GM19043 (cell line): ENCODE results near the gene KLF13.
A peak's percentile ranks its signal among the peaks of the same experiment; 100 is the strongest.
"Not testable (repeated sequence)": the region's sequence is repeated elsewhere in the genome, so short reads cannot be mapped to it uniquely, and the experiment has no call there.

ENCODE experiments used
- ATAC-seq: cut with Tn5 transposase; IDR thresholded peaks from one replicate; pipeline ENCODE4 v1.9.1; 2021; ENCODE audit warnings: low read depth; ENCODE audit not compliant: unreplicated experiment

KLF13 gene

DNA sequence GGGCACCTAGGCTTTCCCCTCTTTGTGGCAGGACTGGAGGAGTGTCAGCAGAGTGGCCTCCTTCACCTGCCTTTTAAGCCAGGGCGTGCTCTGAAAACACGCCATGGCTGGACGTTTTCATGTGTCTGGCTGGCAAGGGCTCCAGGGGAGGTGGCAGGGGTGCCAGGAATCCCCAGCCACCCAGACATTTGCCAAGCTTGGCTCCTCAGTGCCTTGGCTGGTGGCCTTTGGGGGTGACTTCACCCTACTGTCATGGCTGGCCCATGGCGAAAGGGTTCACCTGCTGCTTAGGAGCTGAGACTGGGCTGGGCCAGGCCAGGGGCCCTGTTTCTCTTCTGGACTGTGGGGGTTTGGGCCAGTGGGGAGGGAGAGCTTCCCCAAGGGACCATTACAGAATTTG, 17.6 kb downstream of the KLF13 start:
- no peak for ATAC-seq

DNA sequence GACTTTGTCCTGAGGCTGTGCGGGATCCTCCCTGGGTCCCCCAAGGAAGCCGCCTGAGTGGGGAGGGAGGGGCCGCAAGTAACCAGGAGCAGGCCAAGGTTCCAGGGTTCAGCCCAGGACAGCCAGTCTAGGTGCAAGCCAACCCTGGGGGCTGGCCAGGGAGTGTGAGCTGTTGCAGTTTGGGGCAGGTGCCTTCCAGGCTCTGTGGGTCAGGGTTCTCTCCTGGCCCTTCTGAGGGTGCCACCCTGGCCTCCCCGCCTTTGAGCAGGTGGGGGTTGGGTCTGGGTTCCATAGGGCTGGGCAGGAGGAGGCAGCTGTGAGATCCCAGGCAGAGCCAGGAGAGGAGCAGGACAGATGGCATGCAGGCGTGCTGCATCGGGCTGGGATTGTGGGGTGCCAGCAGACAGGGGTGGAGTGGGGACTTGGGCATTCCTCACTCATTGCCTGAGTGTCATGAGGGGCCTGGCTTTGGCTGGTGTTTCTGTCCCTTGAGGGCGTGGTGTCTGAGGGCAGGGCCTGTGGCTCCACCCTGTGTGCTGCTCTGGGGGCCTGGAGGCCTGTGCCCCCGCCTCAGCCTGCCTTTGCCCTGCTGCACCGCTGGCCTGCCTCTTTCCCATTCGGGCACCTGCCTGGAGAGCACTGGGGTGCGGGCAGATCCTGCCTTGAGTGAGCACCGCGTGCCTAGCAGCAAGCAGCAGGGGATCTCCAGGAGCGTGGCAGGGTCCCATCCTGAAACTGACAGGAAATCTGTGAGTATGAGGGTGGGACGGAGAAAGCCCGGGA, 18.4 kb downstream of the KLF13 start:
- ATAC-seq, result no peak

GRCh38 chr15:31345606-31346366, 19.2 kb downstream of the KLF13 start:
- peak; percentile 25 for ATAC-seq

GRCh38 chr15:31346367-31347066, 19.9 kb downstream of the KLF13 start:
- peak; percentile 45 for ATAC-seq

DNA sequence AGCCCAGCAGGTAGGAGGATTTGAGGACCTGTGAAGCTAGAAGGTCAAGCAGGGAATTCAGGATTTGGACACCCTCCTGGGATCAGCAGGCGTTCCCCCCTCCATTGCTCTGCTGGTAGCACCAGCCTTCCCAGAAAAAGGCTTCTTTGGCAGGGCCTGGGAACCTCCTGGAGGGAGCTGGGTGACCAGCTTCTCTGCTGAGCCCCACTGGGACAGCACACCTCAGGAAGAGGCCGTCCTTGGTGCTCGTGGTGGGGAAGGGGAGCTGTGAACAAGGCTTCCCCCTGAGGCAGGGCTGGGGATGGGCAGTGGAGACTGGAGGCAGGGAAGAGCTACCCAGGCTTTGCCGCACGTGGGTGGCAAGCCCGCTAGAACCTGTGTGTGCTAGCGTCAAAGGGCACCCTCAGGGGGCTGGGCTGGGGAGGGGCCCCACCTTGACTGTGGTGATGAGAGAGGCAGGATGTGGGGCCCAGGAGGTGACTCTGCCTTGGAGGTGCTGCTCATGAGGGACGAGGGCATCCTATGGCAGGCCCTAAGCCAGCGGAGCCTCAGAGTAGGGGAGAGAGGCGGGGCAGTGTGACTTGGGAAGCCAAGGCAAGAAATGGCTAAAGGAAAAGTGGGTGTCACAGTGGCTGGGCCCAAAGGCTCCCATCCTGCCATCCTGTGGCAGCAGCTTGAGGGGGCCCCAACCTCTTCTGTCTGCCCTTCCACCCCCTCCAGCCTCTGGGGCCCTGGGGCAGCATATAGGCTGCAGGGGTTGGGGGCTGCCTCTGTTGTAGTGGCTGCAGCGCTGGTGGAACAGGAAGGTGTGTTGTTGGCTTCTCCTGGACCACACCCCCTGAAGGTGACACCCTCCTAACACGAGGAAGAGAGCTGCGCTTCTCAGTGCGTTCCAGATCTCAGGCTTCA, 20.7 kb downstream of the KLF13 start:
- no peak for ATAC-seq

DNA sequence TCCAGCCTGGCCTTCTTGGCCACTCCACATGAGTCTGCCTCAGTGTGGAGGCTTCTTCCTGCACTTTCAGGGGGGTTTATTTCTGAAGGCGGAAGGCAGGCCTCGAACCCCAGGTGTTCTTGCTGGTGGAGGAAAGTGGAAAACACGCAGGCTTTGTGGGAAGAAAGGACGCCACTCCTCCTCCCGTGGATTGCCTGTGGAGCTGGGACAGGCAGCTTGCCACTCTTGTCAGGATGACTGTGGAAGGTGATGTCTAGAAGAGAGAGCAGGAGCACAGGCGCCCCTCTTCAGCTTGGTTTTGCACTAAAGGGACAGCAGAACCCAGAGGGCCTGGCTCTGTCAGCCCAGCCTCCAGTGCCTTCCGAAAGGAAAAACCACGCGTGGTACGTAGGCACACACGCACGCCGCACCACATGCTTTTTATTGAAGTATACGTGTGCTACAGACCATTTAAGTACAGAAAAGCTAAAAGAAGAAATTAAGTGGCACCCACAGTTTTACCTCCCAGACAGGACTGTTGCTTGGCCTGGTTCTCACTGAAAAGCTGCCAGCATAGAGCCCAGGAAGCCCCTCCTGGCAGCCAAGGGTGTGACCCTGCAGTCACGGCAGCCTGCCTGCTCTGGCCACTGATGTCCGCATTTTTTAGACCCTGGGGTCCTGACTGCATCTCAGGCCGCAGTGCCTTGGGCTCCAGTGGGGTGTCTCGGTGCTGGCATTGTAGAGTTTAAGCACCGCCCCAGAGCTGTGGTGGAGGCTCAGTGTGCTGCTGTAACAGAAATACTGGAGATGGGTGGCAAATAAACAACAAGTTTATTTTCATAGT, 21.6 kb downstream of the KLF13 start:
- ATAC-seq, result no peak

DNA sequence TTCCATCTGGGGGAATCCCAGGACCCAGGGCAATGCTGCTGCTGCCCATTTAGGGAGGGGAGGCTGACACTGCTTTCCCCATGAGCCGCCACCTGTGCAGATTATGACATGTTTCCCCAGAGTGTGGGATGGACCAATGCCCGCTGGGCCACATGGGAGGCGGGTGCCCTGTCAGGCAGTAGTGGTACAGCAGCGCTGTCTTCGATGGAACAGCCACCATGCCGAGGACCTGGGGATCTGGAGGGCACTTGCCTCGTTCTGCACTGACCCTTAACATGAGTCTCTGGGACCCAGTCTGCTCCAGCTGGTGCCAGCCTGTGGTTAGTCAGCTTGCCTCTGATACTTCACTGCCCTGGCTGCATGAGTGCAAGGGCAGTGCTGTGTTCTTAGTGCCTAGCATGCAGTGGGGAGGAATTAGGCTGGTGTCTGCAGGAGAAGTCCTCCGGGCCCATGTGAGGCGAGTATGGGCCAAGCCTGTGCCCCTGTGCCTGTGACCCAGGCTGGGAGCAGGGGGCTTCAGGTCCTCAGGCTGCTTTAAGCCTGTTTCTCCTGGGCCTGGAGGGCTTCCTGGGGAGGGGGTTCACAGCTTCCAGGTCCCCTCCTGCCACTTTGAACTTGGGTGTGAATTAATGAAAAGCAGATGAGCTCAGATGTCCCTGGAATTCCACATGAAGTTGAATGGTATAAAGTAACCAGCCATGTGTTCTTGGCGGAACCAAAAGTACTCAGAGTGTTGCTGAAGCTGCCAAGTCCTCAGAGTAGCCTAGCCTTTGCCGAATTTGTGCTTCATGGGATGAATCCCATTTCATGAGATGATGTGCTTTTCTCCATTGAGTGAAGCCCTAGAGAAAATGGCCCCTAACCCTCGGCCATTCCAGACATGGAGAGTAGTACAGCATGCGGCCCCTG, 22.9 kb downstream of the KLF13 start:
- no peak for ATAC-seq

GRCh38 chr15:31350771-31351170, 24.1 kb downstream of the KLF13 start:
- ATAC-seq, result no peak

GRCh38 chr15:31352339-31352751, 25.7 kb downstream of the KLF13 start:
- ATAC-seq, result no peak

DNA sequence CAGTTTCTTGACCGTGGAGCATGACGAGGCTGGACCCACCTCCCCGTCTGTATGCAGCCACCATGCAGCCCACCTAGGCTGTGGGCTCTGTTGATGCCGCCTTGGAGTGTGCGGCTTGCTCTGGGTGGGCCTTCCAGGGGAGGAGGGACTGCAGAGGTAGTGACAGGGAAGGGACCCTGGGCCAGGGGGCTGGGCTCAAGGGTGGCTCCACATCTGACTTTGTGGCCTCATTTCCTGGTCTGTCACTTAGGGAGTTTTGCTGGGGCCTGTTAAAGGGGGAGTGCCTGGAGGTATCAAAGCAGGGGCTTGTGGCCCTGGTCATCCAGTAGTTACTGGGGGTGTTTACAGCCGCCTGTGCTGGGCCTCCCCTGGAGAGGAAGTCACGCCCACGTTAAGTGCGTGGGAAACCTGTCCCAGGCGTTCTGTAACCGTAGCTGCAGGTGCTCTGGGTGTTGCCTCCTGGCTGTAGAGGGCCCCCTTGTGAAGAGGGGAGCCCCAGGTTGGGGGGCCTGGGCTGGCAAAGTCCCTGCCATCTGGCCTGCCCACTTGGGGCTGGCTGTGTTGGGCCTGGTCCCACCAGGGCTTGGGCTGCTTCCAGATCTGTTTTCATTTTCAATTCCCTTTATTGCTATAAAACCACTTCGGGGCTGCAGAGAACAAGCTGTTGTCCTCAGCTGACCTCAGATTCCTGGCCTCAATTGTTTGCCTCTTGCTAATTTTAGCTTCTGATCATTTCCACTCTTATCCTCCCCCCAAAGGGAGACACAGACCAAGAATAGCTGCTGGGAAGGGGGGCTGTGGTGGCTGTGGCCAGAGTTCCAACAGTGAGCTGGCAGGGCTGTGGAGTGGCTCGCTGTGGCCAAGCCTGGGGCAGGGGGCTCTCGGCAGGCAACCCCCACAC, 26.5 kb downstream of the KLF13 start:
- peak; percentile 58 for ATAC-seq

DNA sequence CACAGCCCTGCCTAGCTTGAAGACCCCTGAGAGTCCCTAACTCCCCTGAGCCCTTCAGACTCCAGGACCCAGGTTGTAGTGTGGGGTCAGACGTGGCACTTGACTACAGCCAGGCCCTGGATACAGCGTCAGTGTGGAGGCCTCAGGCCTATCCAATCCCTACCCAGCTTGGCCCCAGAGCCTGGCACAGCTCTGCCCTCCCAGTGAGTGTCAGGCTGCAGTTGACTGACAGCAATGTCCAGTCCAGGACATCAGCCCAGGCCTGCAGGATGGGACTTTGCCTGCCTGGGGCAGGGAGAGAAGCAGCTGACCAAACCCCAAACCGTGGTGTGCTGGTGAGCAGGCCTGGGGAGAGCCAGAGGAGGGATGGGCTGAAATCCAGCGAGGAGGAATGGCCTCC, 27.3 kb downstream of the KLF13 start:
- no peak for ATAC-seq

- not testable (repeated sequence) for ATAC-seq
These were observed 29.5 kb downstream of the KLF13 start for GRCh38 chr15:31356097-31356496.

- ATAC-seq, result no peak
These were observed 30.5 kb downstream of the KLF13 start for GRCh38 chr15:31357148-31357547.

GRCh38 chr15:31358163-31358562, 31.5 kb downstream of the KLF13 start:
- no peak for ATAC-seq

GRCh38 chr15:31358957-31359701, 32.5 kb downstream of the KLF13 start:
- ATAC-seq, result no peak

GRCh38 chr15:31359702-31360111, 33.1 kb downstream of the KLF13 start:
- no peak for ATAC-seq

DNA sequence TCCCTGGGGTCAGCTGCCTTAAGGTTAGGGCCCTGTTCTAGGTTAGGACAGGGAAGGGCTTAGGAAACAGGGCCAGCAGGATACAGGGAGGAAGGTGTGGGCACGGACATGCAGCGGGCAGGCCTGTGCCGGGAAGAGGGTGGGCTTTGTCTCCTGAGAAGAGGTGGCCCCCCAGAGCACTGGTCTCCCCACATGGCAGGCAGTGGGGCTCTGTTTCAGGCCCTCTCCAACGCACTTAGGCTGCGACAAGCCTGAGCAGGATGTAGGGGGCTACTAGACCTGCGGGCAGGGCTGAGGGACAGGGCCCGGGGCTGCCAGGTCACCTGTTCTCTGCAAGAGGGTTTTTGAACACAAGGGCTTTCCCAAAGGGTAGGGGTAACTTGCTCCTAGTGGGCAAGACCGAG, 33.5 kb downstream of the KLF13 start:
- ATAC-seq, result no peak
